NCI-H2107 treated with DMSO at 0.1 percent for 48 hours (cell line): ENCODE data around the gene ABCA13.
A peak's percentile ranks its signal among the peaks of the same experiment; 100 is the strongest.

Experiments used
- DNase-seq: peaks from one replicate; lab custom pipeline; 2025; ENCODE audit not compliant: unreplicated experiment; lab: John Stamatoyannopoulos, UW

The ABCA13 gene

DNA sequence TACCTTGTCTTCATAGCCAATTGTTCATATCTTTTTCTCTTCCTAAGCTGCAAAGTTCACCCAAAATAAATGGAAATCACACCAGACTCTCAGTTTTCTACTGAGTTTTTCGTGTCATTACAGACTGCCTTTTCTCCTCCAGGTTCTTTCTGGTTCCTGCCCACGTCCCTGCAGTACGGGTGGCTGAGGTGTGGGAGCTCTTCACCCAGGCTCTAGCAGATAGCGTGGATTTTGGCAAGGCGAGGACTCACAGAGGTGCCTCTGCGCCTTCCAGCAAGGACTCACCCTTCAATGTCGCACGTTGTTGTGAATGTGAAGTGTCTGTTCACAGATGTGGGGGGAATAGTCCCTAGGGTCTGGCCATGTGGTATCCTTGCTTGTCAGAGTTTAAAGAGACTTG lies 71.6 kb downstream of the ABCA13 start:
- no peak for DNase-seq

DNA sequence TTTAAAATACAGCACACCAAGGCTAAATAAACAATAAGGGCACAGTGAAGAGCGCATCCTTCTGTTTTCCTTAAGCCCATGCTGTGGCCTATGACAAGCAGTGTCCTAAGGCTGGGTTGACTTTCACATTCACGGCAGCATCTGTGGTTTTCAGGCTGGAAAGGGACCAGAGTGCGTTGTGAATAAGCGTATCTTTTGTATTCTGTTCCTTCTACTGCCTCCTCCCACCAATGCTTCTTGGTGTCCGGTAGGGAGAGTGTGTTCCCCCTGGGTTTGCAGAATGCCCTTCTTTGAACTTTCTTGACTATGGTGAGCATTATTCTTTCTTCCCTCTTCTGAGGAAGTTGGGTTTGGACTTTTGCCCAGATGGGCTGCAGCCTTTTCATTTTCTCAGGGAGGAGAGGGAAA lies 73.6 kb downstream of the ABCA13 start:
- no peak for DNase-seq

DNA sequence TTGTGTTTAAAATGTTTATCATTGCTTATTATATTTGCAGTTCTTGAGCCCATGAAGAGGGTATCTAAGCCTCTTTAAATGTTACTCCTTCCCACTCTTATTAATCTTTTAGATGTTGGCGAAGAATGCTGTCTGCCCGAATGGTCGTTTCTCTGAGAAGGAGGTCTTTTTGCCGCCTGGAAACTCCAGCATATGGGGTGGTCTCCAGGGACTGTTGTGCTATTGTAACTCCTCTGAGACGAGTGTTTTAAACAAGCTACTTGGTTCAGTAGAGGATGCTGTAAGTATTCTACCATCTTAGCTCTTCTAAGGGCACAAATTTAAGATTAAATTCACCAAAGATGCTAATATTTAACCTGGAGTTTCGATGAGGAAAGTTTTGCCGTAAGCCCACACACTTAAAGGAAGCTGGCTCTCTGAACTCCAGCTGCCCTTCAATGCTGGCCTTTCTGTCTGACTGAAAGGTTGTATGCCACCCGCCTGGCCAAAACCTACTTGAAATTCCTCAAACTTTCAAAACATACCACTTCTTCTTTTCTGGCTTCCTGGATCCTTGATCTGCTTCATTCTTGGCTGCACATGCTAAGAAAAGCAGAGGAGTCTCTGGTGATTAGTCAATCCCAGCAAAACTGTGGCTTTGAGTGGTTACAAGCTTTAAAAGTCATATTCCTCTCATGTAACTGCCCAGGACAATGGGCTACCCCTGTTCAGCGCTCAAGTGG lies 74.7 kb downstream of the ABCA13 start:
- no peak for DNase-seq

GRCh38 chr7:48249166-48249565 lies 77.9 kb downstream of the ABCA13 start:
- DNase-seq = no peak

GRCh38 chr7:48250441-48250951 lies 79.2 kb downstream of the ABCA13 start:
- no peak for DNase-seq

DNA sequence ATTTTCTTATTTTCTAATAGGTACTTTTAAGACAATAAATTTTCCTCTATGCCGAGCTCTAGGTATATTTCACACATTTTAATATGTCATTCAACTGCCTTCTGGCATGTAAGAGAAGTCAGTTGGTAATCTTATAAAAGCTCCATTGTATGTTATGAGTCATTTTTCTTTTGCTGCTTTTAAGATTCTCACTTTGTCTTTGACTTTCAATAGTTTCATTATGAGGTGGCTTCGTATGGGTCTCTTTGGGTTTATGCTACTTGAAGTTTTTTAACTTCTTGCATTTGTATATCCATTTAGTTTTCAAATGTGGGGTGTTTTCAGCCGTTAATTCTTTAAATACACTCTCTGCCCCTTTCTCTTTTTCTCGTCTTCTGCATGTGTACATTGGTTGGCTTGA lies 80.5 kb downstream of the ABCA13 start:
- no peak for DNase-seq

GRCh38 chr7:48252995-48253394 lies 81.7 kb downstream of the ABCA13 start:
- no peak for DNase-seq

- DNase-seq = no peak
Observed at GRCh38 chr7:48255046-48255445, 83.8 kb downstream of the ABCA13 start.

- peak; percentile 14 for DNase-seq
Observed at GRCh38 chr7:48259463-48260280, 88.4 kb downstream of the ABCA13 start.

- no peak for DNase-seq
Observed at GRCh38 chr7:48261696-48262095, 90.4 kb downstream of the ABCA13 start.

DNA sequence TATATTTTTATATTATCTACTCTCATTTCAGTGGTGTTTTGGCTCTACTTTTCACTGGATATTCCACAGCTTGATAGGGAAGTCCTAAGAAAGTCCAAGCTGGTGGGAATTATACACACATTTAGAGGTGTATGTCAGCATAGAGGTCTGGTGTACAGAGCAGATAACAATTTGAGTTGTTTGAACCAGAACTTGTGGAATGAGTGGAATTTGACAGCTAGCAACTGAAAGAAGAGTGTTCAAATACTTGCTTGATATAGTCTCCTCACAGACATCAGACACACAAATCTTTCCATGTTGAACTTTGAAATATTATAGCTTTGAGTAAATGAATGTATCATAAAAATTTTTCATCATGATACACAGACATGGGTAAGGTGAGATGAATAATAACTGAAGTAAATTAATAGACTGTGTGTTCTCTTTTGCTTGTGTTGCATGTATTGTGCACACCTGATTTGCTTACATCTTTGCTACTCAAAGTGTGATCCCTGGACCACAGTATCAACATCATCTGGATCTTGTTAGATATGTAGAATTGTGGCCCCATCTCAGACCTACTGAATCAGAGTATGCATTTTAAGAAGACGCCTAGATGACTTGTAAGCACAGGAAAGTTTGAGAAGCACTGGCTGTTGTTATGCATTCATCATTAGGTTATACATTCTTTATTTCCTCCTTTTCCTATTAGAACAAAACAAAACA lies 91.5 kb downstream of the ABCA13 start:
- no peak for DNase-seq

DNA sequence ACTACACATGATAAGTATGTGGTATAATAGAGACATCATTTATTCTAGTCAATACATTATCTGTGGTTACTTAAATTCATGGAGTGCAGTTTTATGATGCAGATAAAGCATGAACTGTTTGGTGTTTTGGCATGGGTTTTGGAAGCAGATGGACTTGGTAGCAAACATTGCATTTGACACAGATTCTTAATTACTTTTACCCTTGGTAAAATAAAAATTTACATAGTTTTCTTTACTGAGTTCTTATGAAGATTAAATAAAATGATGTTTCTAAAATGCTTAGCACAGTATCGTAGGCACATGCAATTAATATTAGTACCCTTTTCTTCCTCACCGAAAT lies 92.0 kb downstream of the ABCA13 start:
- no peak for DNase-seq

DNA sequence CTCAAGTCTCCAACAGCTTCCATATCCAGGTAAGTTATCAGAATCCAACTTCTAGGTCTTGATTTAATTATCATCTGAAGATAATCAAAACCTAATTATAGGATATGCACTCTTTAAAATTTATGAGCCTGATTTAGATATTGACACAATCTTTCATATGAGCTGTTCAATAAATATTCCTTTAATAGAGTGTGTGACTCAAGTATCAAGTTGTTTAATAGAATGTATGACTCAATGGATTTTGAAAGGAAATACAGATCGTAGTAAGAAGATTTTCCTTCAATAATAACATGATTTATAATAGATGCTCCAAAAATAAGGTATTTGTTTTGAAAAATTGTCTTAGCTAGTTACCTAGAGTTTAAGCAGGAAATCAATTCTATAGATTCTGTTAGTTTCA lies 97.8 kb downstream of the ABCA13 start:
- no peak for DNase-seq

DNA sequence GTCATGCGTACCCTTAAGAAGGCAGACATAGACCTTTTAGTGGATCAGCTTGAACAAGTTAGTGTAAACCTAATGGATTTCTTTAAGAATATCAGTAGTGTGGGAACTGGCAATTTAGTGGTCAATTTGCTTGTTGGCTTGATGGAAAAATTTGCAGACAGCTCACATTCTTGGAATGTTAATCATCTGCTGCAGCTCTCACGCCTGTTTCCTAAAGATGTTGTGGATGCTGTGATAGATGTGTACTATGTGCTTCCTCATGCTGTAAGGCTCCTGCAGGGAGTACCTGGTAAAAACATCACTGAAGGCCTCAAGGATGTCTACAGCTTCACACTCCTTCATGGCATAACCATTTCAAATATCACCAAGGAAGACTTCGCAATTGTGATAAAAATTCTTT lies 103.4 kb downstream of the ABCA13 start:
- DNase-seq = no peak

- DNase-seq = no peak
Observed at GRCh38 chr7:48279420-48279819, 108.2 kb downstream of the ABCA13 start.

- DNase-seq = no peak
Observed at GRCh38 chr7:48280100-48280499, 108.8 kb downstream of the ABCA13 start.

- no peak for DNase-seq
Observed at GRCh38 chr7:48285373-48285772, 114.1 kb downstream of the ABCA13 start.

DNA sequence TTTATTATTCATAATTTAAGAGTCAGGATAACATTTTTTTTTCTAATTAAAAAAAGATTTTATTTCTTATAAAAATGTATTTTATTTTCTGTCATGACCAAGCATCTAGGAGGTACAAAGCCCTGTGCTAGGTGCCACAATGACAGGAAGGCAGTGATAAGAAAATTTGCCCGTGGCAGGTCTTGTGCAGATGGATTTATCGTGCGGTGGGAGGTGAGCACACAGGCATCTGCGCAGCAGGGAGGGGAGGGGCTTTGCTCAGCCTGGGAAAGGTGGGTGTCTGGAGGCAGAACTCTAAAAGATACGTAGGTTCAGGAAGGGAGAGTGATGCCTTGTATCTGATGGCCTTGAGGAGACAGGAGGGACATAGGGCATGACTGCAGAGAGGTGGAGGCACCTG lies 115.6 kb downstream of the ABCA13 start:
- no peak for DNase-seq

- no peak for DNase-seq
Observed at GRCh38 chr7:48289656-48290055, 118.4 kb downstream of the ABCA13 start.

DNA sequence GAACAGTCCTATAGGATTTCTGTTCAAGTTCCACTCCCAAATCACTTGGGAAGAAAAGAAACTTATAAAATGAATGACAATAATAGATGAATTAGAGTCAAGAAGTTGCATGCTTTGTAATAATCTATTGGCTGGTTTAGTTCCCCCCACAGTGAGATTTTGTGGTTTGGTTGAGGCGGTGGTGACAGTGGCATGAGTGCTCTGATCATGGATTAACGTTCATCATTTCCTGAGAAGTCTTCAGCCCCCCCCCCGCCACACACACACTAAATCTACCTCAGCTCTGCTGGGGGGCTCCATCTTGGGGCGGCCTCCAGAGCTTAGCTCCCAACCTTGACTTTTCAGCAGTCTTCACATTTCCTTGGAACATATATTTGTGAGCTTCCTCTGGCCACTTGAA lies 121.7 kb downstream of the ABCA13 start:
- DNase-seq = no peak

GRCh38 chr7:48295296-48295971 lies 124.2 kb downstream of the ABCA13 start:
- DNase-seq = no peak
